GM21825 (cell line): Measurements from ENCODE around the gene RBMS1.
"Not testable (repeated sequence)": the region's sequence is repeated elsewhere in the genome, so short reads cannot be mapped to it uniquely, and the experiment has no call there.

ENCODE experiments used
- ATAC-seq: cut with Tn5 transposase; IDR thresholded peaks from one replicate; pipeline ENCODE4 v1.9.1; 2021; ENCODE audit warnings: mild to moderate bottlenecking, moderate library complexity; ENCODE audit not compliant: unreplicated experiment

Gene RBMS1

DNA sequence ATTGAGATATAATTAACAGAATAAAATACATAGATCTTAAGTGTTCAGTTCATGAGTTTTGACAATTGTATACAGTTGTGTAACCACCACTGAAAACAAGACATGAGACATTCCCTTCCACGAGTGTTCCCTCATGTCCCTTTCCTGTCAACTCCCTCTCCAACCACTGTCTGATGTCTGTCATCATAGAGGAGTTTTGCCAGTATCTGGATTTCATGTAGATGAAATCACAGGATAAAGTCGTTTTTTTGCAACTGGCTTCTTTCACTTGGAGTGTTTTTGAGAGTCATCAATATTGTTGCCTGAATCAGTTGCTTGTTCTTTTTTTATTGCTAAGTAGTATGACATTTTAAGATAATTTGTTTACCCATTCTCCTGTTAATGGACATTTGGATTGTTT is 52.7 kb downstream of the RBMS1 start:
- ATAC-seq = no peak

DNA sequence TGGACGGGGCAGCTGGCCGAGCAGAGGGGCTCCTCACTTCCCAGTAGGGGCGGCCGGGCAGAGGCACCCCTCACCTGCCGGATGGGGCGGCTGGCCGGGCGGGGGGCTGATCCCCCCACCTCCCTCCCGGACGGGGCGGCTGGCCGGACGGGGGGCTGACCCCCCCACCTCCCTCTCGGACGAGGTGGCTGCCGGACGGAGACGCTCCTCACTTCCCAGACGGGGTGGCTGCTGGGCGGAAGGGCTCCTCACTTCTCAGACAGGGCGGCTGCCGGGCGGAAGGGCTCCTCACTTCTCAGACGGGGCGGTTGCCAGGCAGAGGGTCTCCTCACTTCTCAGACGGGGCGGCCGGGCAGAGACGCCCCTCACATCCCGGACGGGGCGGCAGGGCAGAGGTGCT is 54.6 kb downstream of the RBMS1 start:
- ATAC-seq = not testable (repeated sequence)

GRCh38 chr2:160437273-160437672 is 56.3 kb downstream of the RBMS1 start:
- no peak for ATAC-seq

- no peak for ATAC-seq
These were observed 59.2 kb downstream of the RBMS1 start for GRCh38 chr2:160434254-160434948.

DNA sequence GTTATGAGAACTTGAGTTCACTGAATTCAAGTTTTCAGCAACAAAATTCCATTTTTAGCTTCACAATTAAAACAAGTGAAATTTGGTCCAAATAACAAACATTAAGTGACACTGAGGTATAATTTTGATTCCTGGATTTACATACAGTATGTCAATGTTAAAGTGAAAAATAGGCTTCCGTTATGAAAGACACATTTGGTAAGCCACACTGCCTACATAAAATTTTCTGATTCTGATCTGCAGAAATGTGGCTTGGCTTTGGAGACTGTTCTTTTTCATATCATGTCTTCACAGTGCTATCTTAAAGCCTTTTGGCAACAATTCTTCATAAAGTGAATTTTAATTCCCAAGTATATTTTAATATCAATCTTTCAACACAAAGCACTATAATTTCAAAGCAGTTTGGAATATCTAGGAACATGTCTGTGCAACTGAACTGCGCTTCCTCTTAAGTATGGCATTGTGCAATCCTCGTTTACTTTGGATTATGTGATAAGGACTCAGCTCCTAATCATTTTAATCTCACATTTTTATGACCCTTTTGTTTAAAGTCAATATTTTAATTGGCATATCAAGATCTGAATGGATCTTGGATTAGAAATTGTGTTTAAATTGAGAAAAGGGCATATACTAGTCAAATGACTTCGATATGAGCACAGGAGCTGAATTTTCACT is 60.0 kb downstream of the RBMS1 start:
- ATAC-seq = no peak

GRCh38 chr2:160432633-160433032 is 61.0 kb downstream of the RBMS1 start:
- no peak for ATAC-seq

DNA sequence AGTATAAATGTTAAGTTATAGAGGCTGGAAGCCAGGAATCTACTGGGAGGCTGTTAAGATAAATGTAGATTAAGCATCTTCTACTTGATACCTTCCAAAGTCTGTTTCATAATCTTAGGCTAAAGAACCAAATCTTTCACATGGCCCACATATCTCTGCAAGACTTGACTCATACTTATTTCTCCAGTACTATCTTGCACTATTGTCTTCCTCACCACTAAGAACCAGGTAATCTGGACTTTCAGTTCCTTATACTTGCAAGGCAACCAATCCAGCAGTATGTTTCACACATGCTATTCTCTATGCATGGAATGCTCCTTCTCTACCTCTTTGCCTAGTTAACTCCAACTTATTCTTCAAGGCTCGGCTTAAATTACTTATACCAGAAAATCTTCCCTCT is 62.2 kb downstream of the RBMS1 start:
- no peak for ATAC-seq

DNA sequence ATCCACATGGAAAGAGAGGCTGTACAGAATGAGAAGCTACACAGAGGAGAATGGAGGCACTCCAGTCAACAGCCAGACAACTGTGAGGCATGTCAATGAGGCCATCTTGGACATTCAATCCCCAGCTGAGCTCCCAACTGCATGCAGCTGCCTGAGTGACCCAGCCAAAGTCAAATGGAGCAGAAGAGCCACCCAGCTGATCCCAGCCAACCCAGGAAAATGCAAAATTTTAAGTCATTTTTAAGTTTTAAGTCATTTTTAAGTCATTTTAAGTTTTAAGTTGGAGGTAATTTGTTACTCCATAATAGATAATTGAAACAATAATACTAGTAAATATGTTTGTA is 63.6 kb downstream of the RBMS1 start:
- no peak for ATAC-seq

DNA sequence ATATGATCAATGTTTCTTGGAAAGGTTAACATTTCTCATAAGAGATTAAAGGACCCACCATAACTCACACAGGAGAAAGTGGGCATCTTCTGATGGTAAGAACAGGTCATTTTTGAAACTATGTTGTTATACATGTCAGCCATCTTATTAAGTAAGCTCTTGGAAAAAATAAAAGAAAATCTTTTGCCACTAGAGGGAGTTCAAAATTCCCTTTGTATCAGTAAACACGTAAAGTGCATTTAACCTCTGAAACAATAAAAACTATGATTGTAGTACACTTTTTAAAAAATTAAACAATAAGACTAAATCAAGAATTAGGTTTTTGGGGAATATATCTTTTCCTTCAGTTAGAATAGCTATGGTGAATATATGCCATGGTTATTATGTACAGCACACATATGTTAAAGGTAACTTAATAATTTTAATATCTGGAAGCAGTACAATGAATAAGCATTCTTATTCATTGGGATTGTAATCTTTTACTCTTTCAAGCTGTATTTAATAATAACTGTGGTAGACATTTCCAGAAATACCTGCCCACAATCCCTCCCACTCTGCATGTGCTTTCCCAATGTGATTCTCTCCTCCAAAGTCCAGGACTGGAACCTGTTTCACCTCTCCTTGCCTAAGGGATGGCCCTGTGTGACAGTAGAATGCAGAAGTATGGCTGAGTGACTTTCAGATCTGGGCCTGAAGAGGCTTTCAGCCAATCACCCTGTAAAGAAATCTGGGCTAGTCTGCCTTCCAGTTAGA is 64.2 kb downstream of the RBMS1 start:
- ATAC-seq = no peak

- no peak for ATAC-seq
These were observed 65.2 kb downstream of the RBMS1 start for GRCh38 chr2:160428405-160428763.

DNA sequence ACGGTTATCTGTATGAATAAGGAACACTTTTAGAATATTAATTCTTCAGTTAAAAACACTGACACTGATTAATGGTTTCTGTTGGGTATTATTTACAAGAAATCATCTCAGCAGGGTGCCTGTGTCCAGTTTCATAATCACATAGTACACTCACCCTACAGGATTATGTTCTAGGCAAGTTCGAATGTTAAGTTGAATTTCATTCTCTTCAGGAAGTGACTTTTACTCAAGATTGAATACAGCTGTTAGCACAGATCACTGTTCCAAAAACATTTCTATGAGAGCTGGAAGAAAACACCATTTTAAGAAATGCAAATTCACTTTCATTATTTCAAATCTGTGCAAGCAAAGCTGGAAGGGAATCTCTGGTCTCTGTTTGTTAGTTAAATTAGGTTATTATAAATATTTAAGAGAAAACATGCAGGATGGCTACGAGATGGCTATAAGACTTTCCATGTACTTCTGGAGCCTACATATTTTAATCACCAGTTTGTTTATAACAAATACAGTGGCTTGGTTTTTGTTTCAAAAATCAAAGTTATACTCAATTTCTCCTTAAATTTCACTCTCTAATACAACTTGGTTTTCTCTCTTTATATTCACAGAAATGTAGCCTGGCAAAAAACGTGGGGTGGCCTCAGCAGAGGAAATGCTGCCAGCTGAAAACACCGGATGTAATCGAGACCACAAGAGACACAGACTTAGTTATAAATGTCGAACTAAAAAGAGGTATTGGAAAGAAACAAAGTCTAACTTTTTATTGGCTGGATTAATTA is 65.8 kb downstream of the RBMS1 start:
- peak; percentile 72 for ATAC-seq

DNA sequence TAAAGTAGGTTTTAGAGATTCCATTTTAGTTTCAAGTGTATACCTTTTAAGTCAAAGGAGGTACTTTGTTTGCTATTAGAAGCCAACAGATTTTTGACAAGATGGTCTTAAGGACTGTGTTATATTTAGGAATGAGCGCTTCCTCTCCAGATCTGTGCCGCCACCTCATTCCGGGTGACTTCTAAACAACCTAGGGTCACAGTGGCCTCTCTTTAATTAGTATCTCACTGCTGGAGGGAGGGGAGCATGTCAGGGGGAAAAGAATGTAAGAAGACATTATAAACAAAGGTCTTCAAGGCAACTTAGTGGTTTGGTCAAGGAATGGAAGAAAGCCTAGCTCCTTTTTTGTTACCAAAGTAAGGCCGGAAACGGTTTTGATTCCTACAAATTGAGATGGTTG is 67.0 kb downstream of the RBMS1 start:
- no peak for ATAC-seq

GRCh38 chr2:160425434-160426151 is 68.0 kb downstream of the RBMS1 start:
- ATAC-seq = no peak

DNA sequence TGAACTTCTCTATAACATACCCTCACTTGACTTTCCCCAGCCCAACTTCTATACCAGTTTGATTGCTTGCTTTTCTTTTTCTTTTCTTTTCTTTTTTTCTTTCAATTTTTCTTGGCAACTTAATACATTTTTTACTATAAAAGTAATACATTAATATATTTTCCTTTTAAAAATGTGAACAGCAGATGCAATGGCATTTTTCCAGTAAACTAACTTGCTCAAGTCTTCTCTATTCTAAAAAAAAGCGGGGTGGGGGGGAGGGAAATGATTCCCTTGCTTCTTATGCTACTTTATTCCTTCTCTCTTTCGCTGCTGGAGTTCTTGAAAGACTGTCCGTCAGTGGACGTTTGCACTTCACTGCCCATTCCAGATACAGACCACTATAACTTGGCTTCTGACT is 70.5 kb downstream of the RBMS1 start:
- no peak for ATAC-seq

DNA sequence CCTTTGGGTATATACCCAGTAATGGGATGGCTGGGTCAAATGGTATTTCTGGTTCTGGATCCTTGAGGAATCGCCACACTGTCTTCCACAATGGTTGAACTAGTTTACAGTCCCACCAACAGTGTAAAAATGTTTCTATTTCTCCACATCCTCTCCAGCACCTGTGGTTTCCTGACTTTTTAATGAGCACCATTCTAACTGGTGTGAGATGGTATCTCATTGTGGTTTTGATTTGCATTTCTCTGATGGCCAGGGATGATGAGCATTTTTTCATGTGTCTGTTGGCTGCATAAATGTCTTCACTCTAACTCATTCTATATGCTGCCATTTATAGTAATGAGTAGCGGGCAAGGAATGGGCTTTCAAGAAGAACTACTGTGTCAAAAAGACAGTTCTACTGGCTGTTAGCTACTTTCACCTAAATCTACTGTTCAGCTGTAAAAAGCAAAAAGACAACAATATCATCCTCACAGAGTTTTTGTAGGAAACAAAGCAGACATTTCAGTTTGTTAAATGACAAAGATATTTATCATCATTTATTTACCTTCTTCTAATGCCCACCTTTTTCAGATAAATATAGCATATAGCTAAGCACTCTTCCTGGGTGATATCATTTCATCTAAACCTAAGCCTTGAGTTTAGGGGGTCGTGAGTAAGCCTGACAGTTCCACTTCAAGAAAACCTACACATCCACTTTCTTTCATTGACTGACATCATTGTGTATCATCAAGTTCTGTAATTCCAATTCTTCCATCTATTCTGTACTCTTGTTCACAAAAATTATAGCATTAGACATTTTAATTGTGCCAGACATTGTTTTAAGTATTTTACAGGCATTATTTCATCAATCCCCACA is 71.7 kb downstream of the RBMS1 start:
- not testable (repeated sequence) for ATAC-seq

DNA sequence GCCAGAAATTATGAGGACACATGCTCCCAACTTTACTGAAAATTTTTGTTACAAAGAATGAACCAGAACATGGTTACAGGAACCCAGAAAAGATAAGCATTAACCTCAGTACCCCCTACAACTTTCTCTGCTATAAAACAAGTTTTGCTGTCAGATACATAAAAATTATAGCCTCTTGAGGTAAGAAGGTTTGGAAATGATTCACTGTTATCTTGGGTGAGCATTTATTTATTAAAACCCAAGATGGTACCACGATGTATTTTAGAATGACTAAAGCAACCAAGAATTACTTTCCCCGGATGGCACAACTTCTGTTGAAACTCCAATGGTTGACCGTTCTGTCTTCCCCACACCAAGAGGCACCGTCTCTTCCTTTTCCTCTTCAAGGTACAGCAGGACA is 72.9 kb downstream of the RBMS1 start:
- no peak for ATAC-seq

DNA sequence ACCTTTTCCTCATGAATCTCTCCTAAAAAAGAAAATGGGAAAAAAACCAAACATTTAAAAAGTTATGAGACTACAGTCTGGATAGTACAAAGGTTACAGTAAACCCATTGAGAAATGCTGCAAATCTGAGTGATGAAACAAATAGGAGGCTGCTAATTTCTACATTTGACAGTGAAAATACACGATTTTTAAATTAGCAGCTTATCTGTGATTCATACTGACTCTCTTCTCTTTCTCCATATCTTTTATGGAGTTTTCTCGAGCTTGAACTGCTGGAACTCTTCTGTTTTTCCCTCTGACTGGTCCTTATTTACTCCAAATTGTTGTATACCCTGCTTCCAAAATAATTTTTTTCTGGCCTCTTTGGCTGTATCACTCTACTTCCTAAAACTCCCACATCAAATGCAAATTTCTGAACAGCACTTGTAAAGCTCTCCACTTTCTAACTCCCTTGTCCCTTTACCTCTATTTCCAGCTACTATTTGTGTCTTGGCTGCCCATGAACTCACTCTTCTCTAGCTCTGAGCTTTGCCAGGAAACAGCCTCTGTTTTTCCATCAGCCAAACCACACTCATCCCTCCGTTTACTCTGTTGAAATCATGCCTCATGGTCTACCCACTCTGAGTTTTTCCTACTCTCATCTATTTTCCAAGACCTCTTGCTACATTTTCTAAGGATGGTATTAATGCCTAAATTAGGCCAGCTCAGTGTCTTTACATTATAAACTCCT is 73.7 kb downstream of the RBMS1 start:
- no peak for ATAC-seq

DNA sequence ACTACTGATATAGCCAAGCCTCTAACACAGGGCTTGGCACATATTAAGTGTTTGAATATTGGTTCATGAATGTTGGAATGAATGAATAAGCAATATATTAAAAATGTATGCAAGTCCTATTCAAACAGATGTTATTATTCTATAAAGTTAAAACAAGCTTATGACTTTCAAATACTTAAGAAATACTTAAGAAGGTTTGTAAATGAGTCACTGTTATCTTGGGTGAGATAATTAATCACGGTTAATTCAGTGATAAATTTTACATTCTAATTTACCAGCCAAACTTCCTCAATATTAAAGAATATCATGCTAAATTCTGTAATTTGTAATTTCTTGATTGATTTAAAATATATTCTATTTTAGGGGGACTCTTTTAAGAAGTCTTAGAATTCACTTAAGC is 74.8 kb downstream of the RBMS1 start:
- no peak for ATAC-seq

DNA sequence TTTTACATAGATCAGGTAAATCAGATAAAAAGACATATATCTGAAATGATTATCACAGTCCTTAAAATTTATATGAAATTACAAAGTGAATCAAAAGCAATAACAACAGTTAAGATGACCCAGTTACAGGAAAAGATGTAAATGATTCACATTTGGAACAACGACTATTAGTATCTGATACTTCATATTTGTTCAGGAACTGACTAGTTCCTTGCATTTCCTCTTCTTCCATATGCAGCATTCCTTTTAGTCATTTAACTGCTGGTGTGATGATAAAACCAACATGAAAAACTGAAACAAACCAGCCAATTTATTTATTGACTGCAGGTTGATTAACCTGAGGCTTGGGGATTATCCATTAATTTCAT is 75.2 kb downstream of the RBMS1 start:
- no peak for ATAC-seq
